Subcutaneous abdominal adipose tissue (tissue), 5 donors: ENCODE results near the gene CYB5R2.
"Not testable (repeated sequence)": the region's sequence is repeated elsewhere in the genome, so short reads cannot be mapped to it uniquely, and the experiment has no call there.

Experiments
- H3K27ac ChIP-seq: one replicate; pipeline ENCODE4 v1.7.0; 2013; ENCODE audit warnings: low read depth, mild to moderate bottlenecking, inconsistent platforms, low read length, moderate library complexity
- H3K27me3 ChIP-seq, 5 donors: one replicate each; pipeline ENCODE4 v1.7.0; 2013; ENCODE audit warnings: low read length in 5 of 5, inconsistent platforms in 1 of 5; ENCODE audit not compliant: control insufficient read depth in 5 of 5, insufficient read depth in 4 of 5
- H3K36me3 ChIP-seq, 5 donors: one replicate each; pipeline ENCODE4 v1.7.0; 2013; ENCODE audit warnings: low read length in 5 of 5; ENCODE audit not compliant: control insufficient read depth in 5 of 5, insufficient read depth in 5 of 5
- H3K4me1 ChIP-seq, 5 donors: one replicate each; pipeline ENCODE4 v1.7.0; 2013; ENCODE audit warnings: low read length in 5 of 5, mild to moderate bottlenecking in 3 of 5, moderate library complexity in 1 of 5; ENCODE audit not compliant: control insufficient read depth in 5 of 5, insufficient read depth in 5 of 5
- H3K4me3 ChIP-seq, 5 donors: one replicate each; pipeline ENCODE4 v1.7.0; 2013; ENCODE audit warnings: low read length in 5 of 5, low read depth in 1 of 5
- H3K9ac ChIP-seq, 5 donors: one replicate each; pipeline ENCODE4 v1.7.0; 2013; ENCODE audit warnings: low read length in 5 of 5, mild to moderate bottlenecking in 4 of 5, moderate library complexity in 3 of 5
- H3K9me3 ChIP-seq, 5 donors: one replicate each; pipeline ENCODE4 v1.7.0; 2013; ENCODE audit warnings: low read length in 5 of 5; ENCODE audit not compliant: control insufficient read depth in 5 of 5
- donor health status: healthy.
- donor health status: healthy.
- donor health status: healthy.
- donor health status: healthy.
- donor health status: healthy.

The CYB5R2 gene

DNA sequence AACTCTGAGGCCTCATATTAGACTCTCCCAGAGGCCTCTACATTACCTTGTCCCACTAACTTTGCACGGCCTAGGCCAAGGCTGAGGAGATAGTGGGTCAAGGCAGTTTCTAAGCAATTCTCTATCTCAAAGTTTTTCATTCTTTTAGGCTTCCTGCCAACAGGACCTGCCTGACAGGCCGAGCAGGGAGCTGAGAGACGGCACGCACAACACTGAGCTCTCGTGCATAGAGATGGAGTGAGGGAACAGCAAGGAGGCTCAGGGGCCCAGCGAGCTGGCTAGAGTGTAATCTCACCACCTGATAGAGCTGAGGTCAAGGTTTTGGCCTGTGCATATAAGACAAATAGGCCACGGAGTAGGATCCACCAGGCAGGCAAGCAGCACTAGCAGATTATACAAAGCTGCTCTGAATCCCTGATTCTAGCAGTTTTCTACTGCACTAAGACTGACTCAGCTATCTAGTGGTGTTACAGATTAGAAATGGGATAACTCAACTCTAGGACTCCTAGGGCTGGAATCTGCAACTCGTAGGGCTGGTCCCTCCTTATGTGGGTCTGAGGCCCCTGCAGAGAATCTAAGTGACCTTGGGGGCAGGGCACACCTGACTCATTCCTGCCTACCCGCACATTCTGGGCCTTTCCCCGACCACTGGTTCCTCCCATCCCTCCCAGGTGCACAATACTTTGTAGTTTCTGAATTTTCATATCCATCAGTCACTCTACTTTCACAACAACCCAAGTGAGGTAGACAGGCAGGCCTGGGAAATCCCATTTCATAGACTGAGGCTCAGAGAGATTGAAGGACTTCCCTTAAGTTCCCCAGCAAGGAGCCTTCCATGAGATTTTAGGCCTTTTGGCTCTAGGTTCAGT lies 1.7 kb downstream of the CYB5R2 start:
- Histone ChIP-seq H3K9ac (no peak overlapping the region), H3K36me3 (peaks cover 0 to 10% (median 3%) of the 10 kb centered on the region in 5 donors), H3K27me3 (peaks cover 0 to 15% (median 4%) of the 10 kb centered on the region in 5 donors), H3K4me1 (peaks cover 3 to 29% (median 25%) of the 10 kb centered on the region in 5 donors), H3K27ac (no peak overlapping the region), H3K4me3 (no peak overlapping the region), H3K9me3 (no peaks in the 10 kb centered on the region)

DNA sequence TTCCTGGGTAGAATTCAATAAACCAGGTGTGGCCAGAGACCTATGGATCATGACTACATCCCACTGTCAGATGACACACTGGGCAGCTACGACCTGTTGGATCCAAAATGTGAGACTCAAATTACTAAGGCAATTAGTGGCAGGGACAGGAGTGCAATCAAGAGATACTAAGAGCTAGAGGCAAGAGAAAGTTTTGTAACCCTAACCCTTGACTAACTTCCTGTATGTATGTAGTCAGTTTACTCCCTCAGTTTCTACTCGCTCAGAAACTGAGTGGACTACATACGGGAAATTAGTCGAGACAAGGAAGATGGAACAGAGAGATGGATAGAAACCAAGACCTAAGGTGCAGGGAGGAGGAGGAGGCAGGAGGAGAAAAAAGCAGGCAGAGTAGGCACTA lies 2.7 kb downstream of the CYB5R2 start:
- Histone ChIP-seq H3K4me1 (peaks cover 3 to 31% (median 25%) of the 10 kb centered on the region in 5 donors), H3K4me3 (no peak overlapping the region), H3K9me3 (no peaks in the 10 kb centered on the region), H3K27me3 (peaks cover 0 to 15% (median 4%) of the 10 kb centered on the region in 5 donors), H3K27ac (no peak overlapping the region), H3K36me3 (peaks cover 0 to 14% (median 5%) of the 10 kb centered on the region in 5 donors), H3K9ac (no peak overlapping the region)

DNA sequence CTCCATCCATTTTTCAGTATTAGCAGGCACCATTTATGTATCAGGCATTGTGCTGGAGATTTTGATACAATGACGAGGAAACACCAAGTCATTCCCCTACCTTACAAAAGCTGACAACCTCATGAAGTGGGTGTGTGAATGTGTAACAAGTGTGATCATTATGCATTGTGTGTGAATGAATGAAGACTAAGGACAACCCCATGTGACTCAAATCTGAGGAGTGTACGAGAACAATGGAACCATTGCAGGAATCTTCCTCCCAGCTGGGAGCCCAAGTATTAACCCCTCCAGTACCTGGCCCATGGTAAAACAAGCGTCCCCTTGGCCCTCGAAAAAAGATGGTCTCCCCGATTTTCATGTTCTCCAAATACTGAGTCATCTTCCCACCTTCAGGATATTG lies 4.4 kb downstream of the CYB5R2 start:
- peaks cover 3 to 26% (median 21%) of the 10 kb centered on the region in 5 donors for H3K4me1 ChIP-seq
- H3K27ac ChIP-seq: no peak overlapping the region
- peaks cover 0 to 22% (median 6%) of the 10 kb centered on the region in 5 donors for H3K36me3 ChIP-seq
- no peak overlapping the region for H3K9ac ChIP-seq
- no peaks in the 10 kb centered on the region for H3K9me3 ChIP-seq
- H3K27me3 ChIP-seq: peaks cover 0 to 15% (median 4%) of the 10 kb centered on the region in 5 donors
- no peak overlapping the region for H3K4me3 ChIP-seq

DNA sequence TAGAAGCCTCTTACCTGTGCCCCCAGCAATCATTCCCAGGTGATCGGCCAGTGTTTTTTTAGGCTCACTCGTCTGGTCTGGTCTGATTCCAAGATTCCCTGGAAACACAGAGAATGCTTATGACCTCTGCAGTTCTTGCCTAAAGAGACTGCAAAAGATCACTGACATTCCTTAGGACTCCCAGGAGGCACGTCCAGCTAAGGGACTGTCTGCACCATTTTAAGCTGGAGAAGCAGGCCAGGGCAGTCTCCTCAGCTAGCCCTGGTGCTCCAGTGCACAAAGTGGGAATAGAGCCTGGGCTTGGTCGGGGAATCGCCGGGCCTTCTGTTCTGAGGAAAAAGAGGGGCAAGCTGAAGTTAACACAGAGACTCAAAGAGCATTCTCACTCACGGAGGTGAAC lies 4.8 kb downstream of the CYB5R2 start:
- peaks cover 0 to 22% (median 6%) of the 10 kb centered on the region in 5 donors for H3K36me3 ChIP-seq
- no peak overlapping the region for H3K4me3 ChIP-seq
- no peak overlapping the region for H3K9ac ChIP-seq
- H3K27me3 ChIP-seq: peaks cover 0 to 15% (median 4%) of the 10 kb centered on the region in 5 donors
- no peak overlapping the region for H3K27ac ChIP-seq
- no peaks in the 10 kb centered on the region for H3K9me3 ChIP-seq
- peaks cover 3 to 22% (median 17%) of the 10 kb centered on the region in 5 donors for H3K4me1 ChIP-seq

DNA sequence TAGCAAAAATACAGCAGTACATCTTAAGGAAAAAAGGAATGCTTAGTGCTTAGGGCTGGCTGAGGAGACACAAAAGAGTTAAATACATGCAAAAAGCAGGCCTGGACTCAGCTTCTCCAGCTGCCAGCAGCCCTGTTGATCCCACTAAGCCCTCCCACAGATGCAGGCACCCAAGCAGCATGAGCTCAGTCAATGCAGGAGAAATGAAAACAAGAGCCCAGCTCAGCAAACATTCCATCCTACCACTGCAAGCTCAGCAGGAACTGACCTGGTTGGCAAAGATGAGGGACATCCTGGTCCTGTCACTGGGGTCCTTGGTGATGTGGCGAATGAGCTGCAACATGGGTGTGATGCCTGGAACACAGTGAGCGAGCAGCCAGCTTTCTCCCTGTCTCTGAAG lies 5.8 kb downstream of the CYB5R2 start:
- H3K9me3 ChIP-seq: no peaks in the 10 kb centered on the region
- H3K27ac ChIP-seq: no peak overlapping the region
- H3K36me3 ChIP-seq: peaks cover 0 to 22% (median 6%) of the 10 kb centered on the region in 5 donors
- peaks cover 0 to 14% (median 9%) of the 10 kb centered on the region in 5 donors for H3K4me1 ChIP-seq
- H3K9ac ChIP-seq: no peak overlapping the region
- H3K27me3 ChIP-seq: peaks cover 0 to 7% (median 0%) of the 10 kb centered on the region in 5 donors
- H3K4me3 ChIP-seq: no peak overlapping the region

DNA sequence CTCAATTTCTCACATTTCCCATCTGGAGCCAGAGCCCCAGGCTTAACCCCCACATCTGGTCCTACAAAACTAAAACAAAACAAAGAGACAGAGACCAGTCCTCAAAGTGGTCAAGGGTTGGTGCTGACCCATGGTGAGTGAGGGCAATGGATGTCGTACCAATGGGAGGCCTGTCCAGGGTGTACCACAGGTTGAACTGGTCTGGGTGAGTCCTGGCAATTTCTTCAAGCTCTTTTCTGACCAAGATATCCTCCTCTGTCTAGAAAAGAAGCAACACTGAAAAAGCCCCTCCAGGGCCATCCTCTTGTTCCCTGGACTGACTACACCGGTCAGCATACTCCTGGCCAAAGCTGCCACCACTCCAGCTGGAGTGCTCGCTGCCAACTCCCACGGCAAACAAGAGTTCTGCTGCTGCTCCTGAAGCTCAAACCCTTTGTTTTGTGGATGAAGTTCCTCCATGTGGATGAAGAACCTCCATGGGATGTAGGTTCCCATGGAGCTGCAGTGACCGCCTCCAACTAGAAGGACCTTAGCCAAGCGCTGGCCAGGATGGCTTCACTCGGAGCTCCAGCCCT lies 6.9 kb downstream of the CYB5R2 start:
- peaks cover 0 to 22% (median 6%) of the 10 kb centered on the region in 5 donors for H3K36me3 ChIP-seq
- H3K27ac ChIP-seq: no peak overlapping the region
- no peaks in the 10 kb centered on the region for H3K9me3 ChIP-seq
- no peaks in the 10 kb centered on the region for H3K27me3 ChIP-seq
- H3K9ac ChIP-seq: no peak overlapping the region
- peaks cover 0 to 12% (median 8%) of the 10 kb centered on the region in 5 donors for H3K4me1 ChIP-seq
- H3K4me3 ChIP-seq: no peak overlapping the region

DNA sequence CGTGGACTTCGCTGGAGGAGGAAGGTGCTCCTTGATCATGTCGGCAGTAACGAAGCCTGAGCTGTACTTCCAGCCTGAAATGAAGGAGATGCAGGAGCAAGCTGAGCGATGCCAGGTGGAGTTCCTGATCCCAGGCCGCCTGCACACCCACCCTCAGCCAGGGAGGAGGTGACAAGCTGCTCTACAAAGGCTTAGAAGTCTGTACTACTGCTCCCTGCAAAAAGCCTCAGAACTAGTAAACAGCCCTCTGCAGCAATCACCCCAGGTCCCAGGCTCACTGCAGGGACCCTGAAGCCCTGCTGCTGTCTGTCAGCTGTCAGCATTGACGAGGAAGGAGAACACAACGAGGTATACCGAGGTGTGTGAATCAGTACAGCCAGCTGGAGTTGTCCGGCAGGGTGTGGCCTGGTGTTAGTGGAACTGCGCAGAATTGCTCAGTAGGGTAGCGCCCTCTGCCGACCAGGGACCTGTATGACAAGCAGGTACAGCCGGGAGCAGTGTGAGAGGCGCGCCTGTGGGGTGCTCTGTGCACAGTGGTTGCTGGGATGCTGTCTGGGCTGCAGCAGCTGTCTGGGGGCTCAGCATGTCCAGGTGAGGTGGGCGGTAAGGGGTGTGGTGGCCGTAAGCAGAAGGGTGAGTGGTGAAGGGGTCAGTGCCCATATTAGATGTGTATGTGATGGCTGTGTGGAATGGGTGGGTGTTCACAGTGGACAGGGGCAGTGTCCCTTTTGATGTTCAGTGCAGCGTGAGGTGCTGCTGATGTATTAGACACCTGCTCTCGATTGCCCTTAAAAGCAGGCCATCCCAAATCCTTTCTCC lies 7.6 kb downstream of the CYB5R2 start:
- H3K27ac ChIP-seq: no peak overlapping the region
- H3K4me3 ChIP-seq: no peak overlapping the region
- no peak overlapping the region for H3K9ac ChIP-seq

DNA sequence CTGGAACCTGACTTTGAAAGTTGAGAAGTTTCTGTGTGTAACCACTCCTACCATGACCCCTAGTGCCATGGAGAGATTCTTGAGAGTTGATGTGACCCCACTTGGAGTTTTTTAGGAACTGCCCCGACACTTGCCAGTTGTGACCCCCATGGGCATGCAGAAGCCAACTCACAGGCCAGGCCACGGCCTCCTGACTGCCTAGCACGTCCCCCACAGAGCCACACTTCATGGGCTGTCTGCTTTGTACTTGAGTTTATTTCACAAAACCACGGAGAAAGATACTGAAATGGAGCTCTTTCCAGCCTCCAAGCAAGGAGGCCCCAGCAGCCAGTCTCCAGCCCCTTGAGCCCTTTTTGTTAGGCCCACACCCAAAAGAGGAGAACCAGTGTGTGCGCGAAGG lies 8.4 kb downstream of the CYB5R2 start:
- no peaks in the 10 kb centered on the region for H3K9me3 ChIP-seq
- peaks cover 0 to 22% (median 6%) of the 10 kb centered on the region in 5 donors for H3K36me3 ChIP-seq
- H3K4me3 ChIP-seq: no peak overlapping the region
- no peak overlapping the region for H3K27ac ChIP-seq
- no peaks in the 10 kb centered on the region for H3K27me3 ChIP-seq
- no peak overlapping the region for H3K9ac ChIP-seq
- H3K4me1 ChIP-seq: peaks cover 0 to 12% (median 8%) of the 10 kb centered on the region in 5 donors

More for the DNA sequence above, 7.6 kb downstream of the CYB5R2 start:
- H3K4me1 ChIP-seq: peaks cover 0 to 12% (median 8%) of the 10 kb centered on the region in 5 donors
- no peaks in the 10 kb centered on the region for H3K27me3 ChIP-seq
- peaks cover 0 to 22% (median 6%) of the 10 kb centered on the region in 5 donors for H3K36me3 ChIP-seq
- H3K9me3 ChIP-seq: no peaks in the 10 kb centered on the region

DNA sequence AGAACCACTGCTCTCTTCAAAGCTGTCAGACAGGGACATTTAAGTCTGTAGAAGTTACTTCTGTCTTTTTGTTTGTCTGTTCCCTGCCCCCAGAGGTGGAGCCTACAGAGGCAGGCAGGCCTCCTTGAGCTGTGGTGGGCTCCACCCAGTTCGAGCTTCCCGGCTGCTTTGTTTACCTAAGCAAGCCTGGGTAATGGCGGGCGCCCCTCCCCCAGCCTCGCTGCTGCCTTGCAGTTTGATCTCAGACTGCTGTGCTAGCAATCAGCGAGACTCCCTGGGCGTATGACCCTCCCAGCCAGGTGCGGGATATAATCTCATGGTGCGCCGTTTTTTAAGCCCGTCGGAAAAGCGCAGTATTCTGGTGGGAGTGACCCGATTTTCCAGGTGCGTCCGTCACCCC lies 9.8 kb downstream of the CYB5R2 start:
- not testable (repeated sequence) for H3K27ac ChIP-seq, H3K27me3 ChIP-seq, H3K4me3 ChIP-seq

More for the DNA sequence above, 9.8 kb downstream of the CYB5R2 start:
- H3K9ac ChIP-seq, H3K9me3 ChIP-seq, H3K4me1 ChIP-seq: not testable (repeated sequence)
- peaks cover 0 to 22% (median 6%) of the 10 kb centered on the region in 5 donors for H3K36me3 ChIP-seq
